MM.1S (cell line): ENCODE data around the gene PPP1R8.

Experiments used
- EZH2 ChIP-seq: fragments of 300-600 bp; sonication (generic); optimal IDR thresholded peaks from 2 replicates; pipeline ENCODE3; 2017; ENCODE audit warnings: low read depth, mild to moderate bottlenecking, antibody characterized with exemption, low read length, mixed read lengths
- TF ChIP-seq, protein P1 (sequence below): fragments of 300-600 bp; sonication (generic); IDR thresholded peaks from 2 replicates; pipeline ENCODE4 v1.5.1; 2016; ENCODE audit warnings: antibody characterized with exemption, low read length, mixed read lengths

DNA sequence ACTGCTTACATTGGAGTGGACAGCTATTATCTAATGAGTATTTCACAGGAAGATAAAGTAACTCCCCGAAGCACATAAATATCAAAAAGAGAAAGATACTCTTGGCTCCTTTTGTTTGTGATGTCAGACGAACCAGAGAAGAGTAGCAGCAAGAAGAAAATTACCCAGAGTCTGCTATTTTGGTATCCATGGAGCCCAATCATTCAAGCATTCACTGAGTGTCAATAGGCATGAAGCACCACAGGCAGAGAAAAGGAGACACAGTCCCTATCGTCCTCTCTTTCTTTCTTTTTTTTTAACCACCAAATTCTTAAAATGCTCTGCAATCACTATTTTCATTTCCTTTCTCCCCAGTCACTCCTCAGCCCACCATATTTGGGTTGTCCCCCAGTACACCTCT, 63.9 kb downstream of the PPP1R8 start:
- TF ChIP-seq, protein P1, sequence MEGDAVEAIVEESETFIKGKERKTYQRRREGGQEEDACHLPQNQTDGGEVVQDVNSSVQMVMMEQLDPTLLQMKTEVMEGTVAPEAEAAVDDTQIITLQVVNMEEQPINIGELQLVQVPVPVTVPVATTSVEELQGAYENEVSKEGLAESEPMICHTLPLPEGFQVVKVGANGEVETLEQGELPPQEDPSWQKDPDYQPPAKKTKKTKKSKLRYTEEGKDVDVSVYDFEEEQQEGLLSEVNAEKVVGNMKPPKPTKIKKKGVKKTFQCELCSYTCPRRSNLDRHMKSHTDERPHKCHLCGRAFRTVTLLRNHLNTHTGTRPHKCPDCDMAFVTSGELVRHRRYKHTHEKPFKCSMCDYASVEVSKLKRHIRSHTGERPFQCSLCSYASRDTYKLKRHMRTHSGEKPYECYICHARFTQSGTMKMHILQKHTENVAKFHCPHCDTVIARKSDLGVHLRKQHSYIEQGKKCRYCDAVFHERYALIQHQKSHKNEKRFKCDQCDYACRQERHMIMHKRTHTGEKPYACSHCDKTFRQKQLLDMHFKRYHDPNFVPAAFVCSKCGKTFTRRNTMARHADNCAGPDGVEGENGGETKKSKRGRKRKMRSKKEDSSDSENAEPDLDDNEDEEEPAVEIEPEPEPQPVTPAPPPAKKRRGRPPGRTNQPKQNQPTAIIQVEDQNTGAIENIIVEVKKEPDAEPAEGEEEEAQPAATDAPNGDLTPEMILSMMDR = no peak
- TF ChIP-seq EZH2 = no peak
